ENCODE results near the gene RNU6-1. TPM values are rescaled to one million over a fixed set of nuclear protein-coding genes. Genes with fewer than 3 reads are reported as not detected.
A peak's percentile ranks its signal among the peaks of the same experiment; 100 is the strongest.

RNU6-1 gene
- total and polyA plus RNA-seq, 7 donors, result not detected

GRCh38 chr15:67843571-67844387 is 3.9 kb upstream of the RNU6-1 start:
- H3K9me3 ChIP-seq, result no peaks in the 10 kb centered on the region
- no peak for DNase-seq
- no peaks in the 10 kb centered on the region for H3K36me3 ChIP-seq (ENCODE audit: insufficient read depth in 1 of 2, low read depth in 1 of 2)
- H3K27me3 ChIP-seq (ENCODE audit: insufficient read depth in 3 of 3, low read length in 2 of 3), result no peaks in the 10 kb centered on the region
- intact Hi-C loops (cut with DNase I), result no loop called here
- 79 to 88% (median 88%) methylated on average over 7 of the region's 7 CpGs for WGBS, 3 donors
- peaks cover 8% of the 10 kb centered on the region for H3K4me1 ChIP-seq
- ATAC-seq, result no peak
- no peak overlapping the region for H3K4me3 ChIP-seq
- H3K27ac ChIP-seq, result no peak overlapping the region
- TF ChIP-seq CTCF (IDR thresholded peaks at IDR 0.05), result no peak

- ATAC-seq (no peak), DNase-seq (no peak)
- Histone ChIP-seq H3K4me1 (peaks cover 11% of the 10 kb centered on the region), H3K4me3 (no peak overlapping the region), H3K36me3 (ENCODE audit: insufficient read depth in 1 of 2, low read depth in 1 of 2) (no peaks in the 10 kb centered on the region), H3K27me3 (ENCODE audit: insufficient read depth in 3 of 3, low read length in 2 of 3) (no peaks in the 10 kb centered on the region), H3K9me3 (no peaks in the 10 kb centered on the region), H3K27ac (no peak overlapping the region)
- 85 to 93% (median 90%) methylated on average over 7 of the region's 7 CpGs for WGBS, 3 donors
- no peak for TF ChIP-seq CTCF (IDR thresholded peaks at IDR 0.05)
- intact Hi-C loops (cut with DNase I), result no loop called here
These were observed 3.3 kb upstream of the RNU6-1 start for GRCh38 chr15:67843092-67843501.

GRCh38 chr15:67841513-67841762 is 1.6 kb upstream of the RNU6-1 start:
- H3K4me1 ChIP-seq, result peaks cover 11% of the 10 kb centered on the region
- H3K9me3 ChIP-seq, result no peaks in the 10 kb centered on the region
- intact Hi-C loops (cut with DNase I), result no loop called here
- TF ChIP-seq CTCF (IDR thresholded peaks at IDR 0.05), result no peak
- DNase-seq (no peak), ATAC-seq (no peak)
- H3K27ac ChIP-seq, result no peak overlapping the region
- no peaks in the 10 kb centered on the region for H3K27me3 ChIP-seq (ENCODE audit: insufficient read depth in 3 of 3, low read length in 2 of 3)
- peak overlapping the region; percentile 83 for H3K4me3 ChIP-seq
- H3K36me3 ChIP-seq (ENCODE audit: insufficient read depth in 1 of 2, low read depth in 1 of 2), result no peaks in the 10 kb centered on the region
- WGBS, 3 donors, result 34 to 40% (median 37%) methylated on average over 4 of the region's 4 CpGs

DNA sequence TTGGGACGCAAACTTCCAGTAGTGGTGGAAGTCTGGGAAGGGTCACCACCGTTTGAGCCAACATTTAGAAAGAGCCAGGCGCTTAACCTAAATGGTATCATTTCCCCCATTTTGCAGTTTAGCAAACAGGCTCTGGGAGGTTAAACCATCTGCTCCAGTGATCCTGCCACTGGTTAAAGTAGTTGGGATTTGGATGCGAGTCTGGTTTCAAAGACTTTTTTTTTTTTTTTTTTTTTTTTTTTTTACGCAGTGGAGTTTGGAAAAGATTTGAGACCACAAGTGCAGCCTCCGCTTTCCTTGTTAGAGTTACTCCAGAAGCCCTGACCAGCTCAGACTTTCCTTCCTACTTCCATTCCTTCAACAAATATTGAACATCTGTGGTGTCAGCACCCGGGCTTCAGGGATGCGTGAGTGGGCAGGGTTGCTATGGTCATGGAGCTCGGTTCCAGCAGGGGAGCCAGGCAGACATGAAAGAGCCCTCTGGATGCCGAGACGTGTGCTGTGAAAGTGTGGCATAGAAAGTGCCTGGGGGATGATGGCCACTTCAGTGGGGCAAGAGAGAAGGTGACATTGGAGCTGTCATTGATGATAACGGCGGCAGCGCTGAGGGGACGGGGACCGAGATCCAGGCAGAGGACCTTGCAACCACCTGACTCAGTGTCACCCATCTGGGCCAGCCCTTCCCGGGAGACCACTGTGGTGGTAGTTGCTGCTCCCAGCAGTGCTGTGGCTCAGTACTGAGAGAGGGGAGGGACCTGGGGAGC is 1.1 kb upstream of the RNU6-1 start:
- 4 to 8% (median 7%) methylated on average over 16 to 17 of the region's 17 CpGs for WGBS, 3 donors
- DNase-seq, result no peak
- H3K27me3 ChIP-seq (ENCODE audit: insufficient read depth in 3 of 3, low read length in 2 of 3), result no peaks in the 10 kb centered on the region
- peak overlapping the region; percentile 83 for H3K4me3 ChIP-seq
- intact Hi-C loops (cut with DNase I), result no loop called here
- H3K36me3 ChIP-seq (ENCODE audit: insufficient read depth in 1 of 2, low read depth in 1 of 2), result no peaks in the 10 kb centered on the region
- no peak for TF ChIP-seq CTCF (IDR thresholded peaks at IDR 0.05)
- H3K9me3 ChIP-seq, result no peaks in the 10 kb centered on the region
- peak overlapping the region; percentile 94 for H3K27ac ChIP-seq
- peak in 2 of 4 donors; percentile 9 to 22 for ATAC-seq
- peaks cover 14% of the 10 kb centered on the region for H3K4me1 ChIP-seq
